H1 (cell line): ENCODE data around the gene OXER1. TPM values are rescaled to one million over a fixed set of nuclear protein-coding genes. Genes with fewer than 3 reads are reported as not detected.

Experiments used
- BACH1 ChIP-seq: IDR thresholded peaks from 2 replicates; pipeline ENCODE4 v1.6.1; 2012; ENCODE audit warnings: low read length, improper control_type of control experiment
- CEBPB ChIP-seq: IDR thresholded peaks from 2 replicates; pipeline ENCODE4 v1.6.1; 2012; ENCODE audit warnings: low read depth, low read length
- CHD2 ChIP-seq: IDR thresholded peaks from 2 replicates; pipeline ENCODE4 v1.6.1; 2012; ENCODE audit warnings: low read length, improper control_type of control experiment
- E2F6 ChIP-seq: IDR thresholded peaks from 2 replicates; pipeline ENCODE4 v1.6.1; 2012; ENCODE audit warnings: inconsistent platforms
- GABPA ChIP-seq: IDR thresholded peaks from 2 replicates; pipeline ENCODE4 v1.6.1; 2011; ENCODE audit warnings: mild to moderate bottlenecking, low read length, moderate library complexity, borderline replicate concordance; ENCODE audit not compliant: insufficient read depth
- HDAC2 ChIP-seq, 2 experiments: fragments of 300-600 bp in 1 of 2; sonication (generic) in 1 of 2; IDR thresholded peaks; 2 replicates each; pipeline ENCODE4 v1.6.1; 2011 to 2012; ENCODE audit warnings: low read depth in 2 of 2, low read length in 2 of 2, mild to moderate bottlenecking in 2 of 2, moderate library complexity in 2 of 2, borderline replicate concordance in 1 of 2, inconsistent platforms in 1 of 2
- HDAC6 ChIP-seq: IDR thresholded peaks from one replicate; pipeline ENCODE4 v1.7.1; 2012; ENCODE audit warnings: low read depth, mild to moderate bottlenecking, inconsistent platforms, low read length, moderate library complexity
- JUN ChIP-seq: IDR thresholded peaks from 2 replicates; pipeline ENCODE4 v1.6.1; 2011; ENCODE audit warnings: low read depth, mild to moderate bottlenecking, improper control_type of control experiment, low read length
- RAD21 ChIP-seq, 2 experiments: IDR thresholded peaks in 1 of 2; conservative IDR thresholded peaks in 1 of 2; 2 replicates each; pipeline ENCODE4 v1.6.1; 2011; ENCODE audit warnings: low read depth in 2 of 2, low read length in 2 of 2, improper control_type of control experiment in 1 of 2, inconsistent platforms in 1 of 2, mild to moderate bottlenecking in 1 of 2, moderate library complexity in 1 of 2
- RNF2 ChIP-seq: fragments of 200-900, 300-1000 bp; sonication (generic); IDR thresholded peaks from 2 replicates; pipeline ENCODE4 v1.7.1; 2016; ENCODE audit warnings: borderline replicate concordance, low read depth, mild to moderate bottlenecking, antibody characterized with exemption, low read length; ENCODE audit not compliant: poor library complexity, severe bottlenecking; ENCODE audit errors: missing control alignments
- SIRT6 ChIP-seq: IDR thresholded peaks from one replicate; pipeline ENCODE4 v1.7.1; 2012; ENCODE audit warnings: low read length, inconsistent platforms
- SP1 ChIP-seq: IDR thresholded peaks from 2 replicates; pipeline ENCODE4 v1.6.1; 2011; ENCODE audit warnings: low read depth, low read length
- USF2 ChIP-seq: IDR thresholded peaks from 2 replicates; pipeline ENCODE4 v1.6.1; 2011; ENCODE audit warnings: low read length, improper control_type of control experiment
- polyA plus RNA-seq, 7 experiments: library from polyadenylated mRNA; depleted of rRNA in 3 of 7; stranded (reverse) in 5 of 7; unstranded in 2 of 7; fragments of >200 nt in 5 of 7; fragments of 200-250 nt in 2 of 7; gene quantifications; 1 replicate in 5 of 7; 2 replicates in 1 of 7; 4 replicates in 1 of 7; pipeline versions ENCODE4 v1.2.1 to v1.2.3, GENCODE V29; 2011 to 2013; ENCODE audit warnings: missing spikeins in 2 of 7, mixed read lengths in 2 of 7
- total RNA-seq: library from RNA; stranded (reverse); fragmentation: NEBNext Ultra II Directional; extraction: Animal tissue kit (Norgen Biotek cat#: 25700); gene quantifications from 2 replicates; pipeline ENCODE4 v1.2.1, GENCODE V29; 2021

Gene OXER1
- total and polyA plus RNA-seq, 2 of the 8 experiments (the other 6 are each of a cell fraction or from before 2014, with no cell fraction given): 1.2 to 2.9 TPM

GRCh38 chr2:42810121-42810970 lies 46.4 kb upstream of the OXER1 start (continued):
- no peak for TF ChIP-seq RAD21 (IDR thresholded peaks at IDR 0.05 in 1 of 2, conservative IDR thresholded peaks at IDR 0.05 in 1 of 2; ENCODE audit: low read depth in 2 of 2, low read length in 2 of 2)
- no peak for TF ChIP-seq SP1
- TF ChIP-seq JUN: no peak
- peak; percentile 97 for TF ChIP-seq CEBPB
- peak; percentile 51; the same call in 1 of the 2 replicates for TF ChIP-seq CHD2
- TF ChIP-seq GABPA: no peak
- no peak for TF ChIP-seq USF2
- TF ChIP-seq HDAC2 (IDR thresholded peaks at IDR 0.05; ENCODE audit: borderline replicate concordance in 1 of 2, low read depth in 2 of 2, low read length in 2 of 2): peak; percentile 85 to 89; a peak in 2 of 4 replicates
- peak; percentile 83 for TF ChIP-seq BACH1
- TF ChIP-seq E2F6: peak; percentile 57; the same call in 1 of the 2 replicates
- TF ChIP-seq RNF2: no peak
- TF ChIP-seq HDAC6: no peak
- TF ChIP-seq SIRT6: no peak
